H1 (cell line): ENCODE measurements around the gene C5orf15. TPM values are rescaled to one million over a fixed set of nuclear protein-coding genes. Genes with fewer than 3 reads are reported as not detected.

Experiments used
- CTCF ChIA-PET: fragments of 300-600 bp; sonication (Branson Sonifier 250); formaldehyde crosslinking; loops from one replicate; lab custom pipeline; 2021; ENCODE audit not compliant: partially characterized antibody; lab: Charles Lee
- POLR2A ChIA-PET: fragments of 300-600 bp; sonication (Branson Sonifier 250); formaldehyde crosslinking; loops from one replicate; lab custom pipeline; 2021; ENCODE audit warnings: inconsistent platforms; ENCODE audit not compliant: partially characterized antibody; lab: Charles Lee
- DNase-seq, 2 experiments: peaks; one replicate each; pipeline versions ENCODE4 v3.0.0 to v3.0.0-alpha.2; 2010 to 2022; ENCODE audit warnings: low spot score in 2 of 2, low read depth in 1 of 2, mixed read lengths in 1 of 2
- FAIRE-seq: peaks from 2 replicates; lab custom pipeline; 2011; peaks lifted over from hg19 to GRCh38; lab: Jason Lieb, UNC
- H2AFZ ChIP-seq: 2 replicates; pipeline ENCODE4 v1.8.1; 2012; ENCODE audit warnings: low read length, inconsistent platforms
- H2AK5ac ChIP-seq: 2 replicates; pipeline ENCODE4 v1.6.1; 2013; ENCODE audit warnings: low read depth, low read length
- H2BK120ac ChIP-seq: replicated peaks from 2 replicates; pipeline ENCODE3; 2013; ENCODE audit warnings: low read depth, low read length, inconsistent platforms
- H2BK12ac ChIP-seq: 2 replicates; pipeline ENCODE4 v1.6.1; 2013; ENCODE audit warnings: low read depth, low read length
- H2BK15ac ChIP-seq: 2 replicates; pipeline ENCODE4 v1.6.1; 2013; ENCODE audit warnings: low read length
- H2BK20ac ChIP-seq: 2 replicates; pipeline ENCODE4 v1.6.1; 2013; ENCODE audit warnings: low read length
- H2BK5ac ChIP-seq: 2 replicates; pipeline ENCODE4 v1.6.1; 2013; ENCODE audit warnings: low read depth, low read length
- H3K14ac ChIP-seq: 2 replicates; pipeline ENCODE4 v1.6.1; 2013; ENCODE audit warnings: inconsistent platforms; ENCODE audit not compliant: insufficient read length
- H3K18ac ChIP-seq: 2 replicates; pipeline ENCODE4 v1.6.1; 2013; ENCODE audit warnings: low read length; ENCODE audit errors: extremely low read depth
- H3K23ac ChIP-seq: 2 replicates; pipeline ENCODE4 v1.6.1; 2013; ENCODE audit warnings: inconsistent platforms; ENCODE audit not compliant: insufficient read length
- H3K23me2 ChIP-seq: 2 replicates; pipeline ENCODE4 v1.6.1; 2013; ENCODE audit warnings: low read depth, low read length
- H3K27ac ChIP-seq: 2 replicates; pipeline ENCODE4 v1.6.1; 2011; ENCODE audit warnings: low read depth, low read length, inconsistent platforms
- H3K27me3 ChIP-seq, 4 experiments: replicated peaks in 1 of 4; 1 replicate in 1 of 4; 2 replicates in 3 of 4; pipeline versions ENCODE4 v1.6.1 to v1.8.1; 2011 to 2013; ENCODE audit warnings: low read length in 3 of 4, mild to moderate bottlenecking in 3 of 4, inconsistent platforms in 2 of 4, mixed read lengths in 2 of 4, moderate library complexity in 1 of 4; ENCODE audit not compliant: control insufficient read depth in 3 of 4, insufficient read depth in 3 of 4; ENCODE audit errors: extremely low read depth in 1 of 4
- H3K36me3 ChIP-seq, 4 experiments: 2 replicates each; pipeline versions ENCODE4 v1.6.1 to v1.8.1; 2011 to 2013; ENCODE audit warnings: mild to moderate bottlenecking in 4 of 4, low read length in 3 of 4, moderate library complexity in 2 of 4, control low read depth in 1 of 4, inconsistent platforms in 1 of 4; ENCODE audit not compliant: insufficient read depth in 4 of 4, control insufficient read depth in 2 of 4
- H3K4ac ChIP-seq: replicated peaks from 2 replicates; pipeline ENCODE3; 2013; ENCODE audit warnings: low read length, low read depth, mixed read lengths, inconsistent platforms; ENCODE audit not compliant: insufficient read length
- H3K4me1 ChIP-seq, 4 experiments: replicated peaks in 1 of 4; 1 replicate in 1 of 4; 2 replicates in 3 of 4; pipeline versions ENCODE4 v1.6.1 to v1.8.1; 2011 to 2013; ENCODE audit warnings: low read length in 3 of 4, inconsistent platforms in 2 of 4, mixed read lengths in 1 of 4; ENCODE audit not compliant: insufficient read depth in 4 of 4, control insufficient read depth in 3 of 4
- H3K4me2 ChIP-seq, 2 experiments: 2 replicates each; pipeline versions ENCODE4 v1.6.1 to v1.8.1; 2011 to 2013; ENCODE audit warnings: low read depth in 2 of 2, low read length in 2 of 2, control low read depth in 1 of 2, inconsistent platforms in 1 of 2, mild to moderate bottlenecking in 1 of 2; ENCODE audit not compliant: insufficient read depth in 1 of 2
- H3K4me3 ChIP-seq, 4 experiments: fragments of 200-600, 300-600 bp in 1 of 4; sonication (generic), shearing (Covaris generic), sonication (Bioruptor Twin) in 1 of 4; 2 replicates each; pipeline versions ENCODE4 v1.5.1 to v1.8.1; 2011 to 2016; ENCODE audit warnings: low read length in 4 of 4, low read depth in 3 of 4, control low read depth in 2 of 4, inconsistent platforms in 2 of 4, mild to moderate bottlenecking in 2 of 4, mixed read lengths in 1 of 4, moderate library complexity in 1 of 4; ENCODE audit not compliant: insufficient read depth in 2 of 4; ENCODE audit errors: extremely low read depth in 1 of 4
- H3K56ac ChIP-seq: replicated peaks from 2 replicates; pipeline ENCODE3; 2013; ENCODE audit warnings: low read depth, mild to moderate bottlenecking, mixed read lengths, low read length, inconsistent platforms; ENCODE audit not compliant: insufficient read length
- H3K79me1 ChIP-seq: 2 replicates; pipeline ENCODE4 v1.6.1; 2013; ENCODE audit warnings: low read depth, low read length, control low read depth
- H3K79me2 ChIP-seq, 2 experiments: 2 replicates each; pipeline versions ENCODE4 v1.6.1 to v1.8.1; 2012 to 2013; ENCODE audit warnings: low read length in 2 of 2, mild to moderate bottlenecking in 2 of 2, inconsistent platforms in 1 of 2; ENCODE audit not compliant: insufficient read depth in 2 of 2, control insufficient read depth in 1 of 2
- H3K9ac ChIP-seq, 4 experiments: replicated peaks in 1 of 4; 1 replicate in 1 of 4; 2 replicates in 3 of 4; pipeline versions ENCODE4 v1.6.1 to v1.8.1; 2011 to 2013; ENCODE audit warnings: low read depth in 3 of 4, low read length in 3 of 4, control low read depth in 2 of 4, mild to moderate bottlenecking in 2 of 4, moderate library complexity in 2 of 4, inconsistent platforms in 1 of 4; ENCODE audit errors: extremely low read depth in 1 of 4
- H3K9me3 ChIP-seq, 2 experiments: 2 replicates each; pipeline versions ENCODE4 v1.6.1 to v1.8.1; 2012 to 2013; ENCODE audit warnings: mild to moderate bottlenecking in 2 of 2, moderate library complexity in 2 of 2, control low read depth in 1 of 2, inconsistent platforms in 1 of 2, low read depth in 1 of 2, low read length in 1 of 2, mixed read lengths in 1 of 2; ENCODE audit not compliant: insufficient read depth in 2 of 2
- H4K20me1 ChIP-seq, 2 experiments: replicated peaks in 1 of 2; 2 replicates each; pipeline versions ENCODE3 to v1.8.1; 2011 to 2013; ENCODE audit warnings: inconsistent platforms in 2 of 2, low read length in 2 of 2, mild to moderate bottlenecking in 1 of 2; ENCODE audit not compliant: insufficient read depth in 2 of 2, control insufficient read depth in 1 of 2
- H4K5ac ChIP-seq: 2 replicates; pipeline ENCODE4 v1.6.1; 2013; ENCODE audit warnings: low read length, low read depth, mixed read lengths, inconsistent platforms; ENCODE audit not compliant: insufficient read length
- H4K8ac ChIP-seq: 2 replicates; pipeline ENCODE4 v1.8.0; 2013; ENCODE audit warnings: mild to moderate bottlenecking, moderate library complexity, low read length, inconsistent platforms; ENCODE audit not compliant: insufficient read depth; ENCODE audit errors: extremely low read depth
- H4K91ac ChIP-seq: replicated peaks from 2 replicates; pipeline ENCODE3; 2013; ENCODE audit warnings: low read length, mixed read lengths, inconsistent platforms; ENCODE audit not compliant: insufficient read length
- BRCA1 ChIP-seq: IDR thresholded peaks from 2 replicates; pipeline ENCODE4 v1.6.1; 2012; ENCODE audit warnings: low read depth, low read length, improper control_type of control experiment
- CHD1 ChIP-seq: IDR thresholded peaks from 2 replicates; pipeline ENCODE4 v1.6.1; 2012; ENCODE audit warnings: low read depth, low read length, improper control_type of control experiment
- CTBP2 ChIP-seq: IDR thresholded peaks from 2 replicates; pipeline ENCODE4 v1.7.0; 2011; ENCODE audit warnings: borderline replicate concordance, mild to moderate bottlenecking, moderate library complexity, mixed read lengths, low read length; ENCODE audit not compliant: insufficient read depth, insufficient read length
- POLR2A ChIP-seq, 2 experiments: IDR thresholded peaks; 1 replicate in 1 of 2; 2 replicates in 1 of 2; pipeline ENCODE4 v1.6.1; 2011; ENCODE audit warnings: low read depth in 2 of 2, low read length in 2 of 2, mild to moderate bottlenecking in 2 of 2; ENCODE audit errors: control extremely low read depth in 1 of 2
- RBBP5 ChIP-seq: IDR thresholded peaks from 2 replicates; pipeline ENCODE4 v1.7.1; 2012; ENCODE audit warnings: low read depth, mild to moderate bottlenecking, inconsistent platforms, low read length, moderate library complexity, borderline replicate concordance
- RNF2 ChIP-seq: fragments of 200-900, 300-1000 bp; sonication (generic); IDR thresholded peaks from 2 replicates; pipeline ENCODE4 v1.7.1; 2016; ENCODE audit warnings: borderline replicate concordance, low read depth, mild to moderate bottlenecking, antibody characterized with exemption, low read length; ENCODE audit not compliant: poor library complexity, severe bottlenecking; ENCODE audit errors: missing control alignments
- SAP30 ChIP-seq: fragments of 300-600 bp; sonication (generic); IDR thresholded peaks from 2 replicates; pipeline ENCODE4 v1.7.1; 2012; ENCODE audit warnings: low read length, moderate library complexity, mild to moderate bottlenecking, inconsistent platforms; ENCODE audit not compliant: insufficient read depth, insufficient replicate concordance
- SIN3A ChIP-seq, 2 experiments: IDR thresholded peaks in 1 of 2; conservative IDR thresholded peaks in 1 of 2; 2 replicates each; pipeline ENCODE4 v1.6.1; 2011 to 2012; ENCODE audit warnings: low read length in 2 of 2, improper control_type of control experiment in 1 of 2, low read depth in 1 of 2, mild to moderate bottlenecking in 1 of 2
- SP1 ChIP-seq: IDR thresholded peaks from 2 replicates; pipeline ENCODE4 v1.6.1; 2011; ENCODE audit warnings: low read depth, low read length
- ZNF274 ChIP-seq: IDR thresholded peaks from 2 replicates; pipeline ENCODE4 v1.7.0; 2012; ENCODE audit warnings: low read length, borderline replicate concordance; ENCODE audit errors: extremely low read depth
- WGBS, 2 experiments: shearing (Covaris generic) in 1 of 2; methylation state at CpG; one replicate each; pipeline versions ENCODE4 v1.1.6 to v1.1.7; 2013 to 2015; ENCODE audit warnings: low lambda C conversion rate in 2 of 2, mixed read lengths in 2 of 2, inconsistent platforms in 1 of 2, low coverage in 1 of 2, missing lambda C conversion rate in 1 of 2; ENCODE audit not compliant: insufficient replicate concordance in 2 of 2, insufficient coverage in 1 of 2, insufficient read length in 1 of 2; ENCODE audit errors: extremely low coverage in 1 of 2, missing lambda C conversion rate in 1 of 2; 5-methylcytosine and 5-hydroxymethylcytosine counted together
- polyA plus RNA-seq, 7 experiments: library from polyadenylated mRNA; depleted of rRNA in 3 of 7; stranded (reverse) in 5 of 7; unstranded in 2 of 7; fragments of >200 nt in 5 of 7; fragments of 200-250 nt in 2 of 7; gene quantifications; 1 replicate in 5 of 7; 2 replicates in 1 of 7; 4 replicates in 1 of 7; pipeline versions ENCODE4 v1.2.1 to v1.2.3, GENCODE V29; 2011 to 2013; ENCODE audit warnings: missing spikeins in 2 of 7, mixed read lengths in 2 of 7
- total RNA-seq: library from RNA; stranded (reverse); fragmentation: NEBNext Ultra II Directional; extraction: Animal tissue kit (Norgen Biotek cat#: 25700); gene quantifications from 2 replicates; pipeline ENCODE4 v1.2.1, GENCODE V29; 2021

C5orf15 gene
- total and polyA plus RNA-seq, 2 of the 8 experiments (the other 6 are each of a cell fraction or from before 2014, with no cell fraction given), result 31.7 to 39.3 TPM

- Histone ChIP-seq H3K9me3 (no peaks in the 10 kb centered on the region), H4K91ac (no peak overlapping the region), H2BK15ac (no peak overlapping the region), H3K56ac (no peak overlapping the region), H3K79me1 (peaks cover 13% of the 10 kb centered on the region), H2AFZ (no peak overlapping the region), H3K4me1 (peaks cover 2 to 6% (median 5%) of the 10 kb centered on the region in 4 experiments), H3K4me2 (no peak overlapping the region), H3K4me3 (no peak overlapping the region), H3K27ac (no peak overlapping the region), H3K27me3 (no peaks in the 10 kb centered on the region), H3K9ac (no peak overlapping the region), H4K20me1 (peaks cover 31 to 41% of the 10 kb centered on the region in 2 experiments), H3K4ac (no peak overlapping the region), H4K8ac (no peak overlapping the region), H2BK20ac (no peak overlapping the region), H2BK5ac (no peak overlapping the region), H2BK120ac (no peak overlapping the region), H2AK5ac (no peak overlapping the region), H2BK12ac (no peak overlapping the region), H3K79me2 (peaks cover 31 to 64% of the 10 kb centered on the region in 2 experiments), H4K5ac (no peak overlapping the region), H3K36me3 (peaks cover 21 to 50% (median 38%) of the 10 kb centered on the region in 4 experiments), H3K14ac (no peak overlapping the region), H3K23ac (no peak overlapping the region), H3K18ac (no peak overlapping the region), H3K23me2 (no peaks in the 10 kb centered on the region)
- DNase-seq, result no peak
- ChIA-PET POLR2A (no interaction called here), CTCF (interaction anchor here (1.8 to 1.9 kb wide), 2 partner anchors 9 to 10 kb away, joined by 5 to 7 read pairs; no protein-coding TSS in a partner anchor)
- TF ChIP-seq CHD1, result no peak
- no peak for TF ChIP-seq BRCA1
- TF ChIP-seq SAP30, result no peak
- TF ChIP-seq CTBP2, result no peak
- no peak for TF ChIP-seq POLR2A (IDR thresholded peaks at IDR 0.05; ENCODE audit: control extremely low read depth in 1 of 2, low read depth in 2 of 2, low read length in 2 of 2)
- TF ChIP-seq ZNF274, result no peak
- no peak for TF ChIP-seq RNF2
- no peak for TF ChIP-seq SP1
- TF ChIP-seq RBBP5, result no peak
- TF ChIP-seq SIN3A (conservative IDR thresholded peaks at IDR 0.05 in 1 of 2, IDR thresholded peaks at IDR 0.05 in 1 of 2; ENCODE audit: low read depth in 1 of 2, low read length in 2 of 2), result no peak
- WGBS, 2 experiments, result 88% methylated on average over 6 of the region's 6 CpGs; no CpG with 5 or more reads in 1 of the 2 experiments
- FAIRE-seq, result no peak
Measured at GRCh38 chr5:133990396-133990795, 22.0 kb upstream of the C5orf15 start.
